Liver (tissue), 2 donors: ENCODE results near the gene CEPT1.

Source experiments
- MAX ChIP-seq: IDR thresholded peaks from 2 replicates; pipeline ENCODE4 v1.6.1; 2016; ENCODE audit warnings: antibody characterized with exemption
- TF ChIP-seq, protein P1 (sequence below): fragments of 150-350 bp; IDR thresholded peaks from 2 replicates; pipeline ENCODE4 v1.5.1; 2017; ENCODE audit warnings: improper control_type of control experiment, low read depth, low read length; ENCODE audit not compliant: missing input control
- TF ChIP-seq, protein P2 (sequence below): IDR thresholded peaks from 2 replicates; pipeline ENCODE4 v1.6.1; 2016; ENCODE audit warnings: antibody characterized with exemption, mild to moderate bottlenecking
- donor health status: healthy.

- TF ChIP-seq, protein P1, sequence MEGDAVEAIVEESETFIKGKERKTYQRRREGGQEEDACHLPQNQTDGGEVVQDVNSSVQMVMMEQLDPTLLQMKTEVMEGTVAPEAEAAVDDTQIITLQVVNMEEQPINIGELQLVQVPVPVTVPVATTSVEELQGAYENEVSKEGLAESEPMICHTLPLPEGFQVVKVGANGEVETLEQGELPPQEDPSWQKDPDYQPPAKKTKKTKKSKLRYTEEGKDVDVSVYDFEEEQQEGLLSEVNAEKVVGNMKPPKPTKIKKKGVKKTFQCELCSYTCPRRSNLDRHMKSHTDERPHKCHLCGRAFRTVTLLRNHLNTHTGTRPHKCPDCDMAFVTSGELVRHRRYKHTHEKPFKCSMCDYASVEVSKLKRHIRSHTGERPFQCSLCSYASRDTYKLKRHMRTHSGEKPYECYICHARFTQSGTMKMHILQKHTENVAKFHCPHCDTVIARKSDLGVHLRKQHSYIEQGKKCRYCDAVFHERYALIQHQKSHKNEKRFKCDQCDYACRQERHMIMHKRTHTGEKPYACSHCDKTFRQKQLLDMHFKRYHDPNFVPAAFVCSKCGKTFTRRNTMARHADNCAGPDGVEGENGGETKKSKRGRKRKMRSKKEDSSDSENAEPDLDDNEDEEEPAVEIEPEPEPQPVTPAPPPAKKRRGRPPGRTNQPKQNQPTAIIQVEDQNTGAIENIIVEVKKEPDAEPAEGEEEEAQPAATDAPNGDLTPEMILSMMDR: no peak
- no peak for TF ChIP-seq MAX
- TF ChIP-seq, protein P2, sequence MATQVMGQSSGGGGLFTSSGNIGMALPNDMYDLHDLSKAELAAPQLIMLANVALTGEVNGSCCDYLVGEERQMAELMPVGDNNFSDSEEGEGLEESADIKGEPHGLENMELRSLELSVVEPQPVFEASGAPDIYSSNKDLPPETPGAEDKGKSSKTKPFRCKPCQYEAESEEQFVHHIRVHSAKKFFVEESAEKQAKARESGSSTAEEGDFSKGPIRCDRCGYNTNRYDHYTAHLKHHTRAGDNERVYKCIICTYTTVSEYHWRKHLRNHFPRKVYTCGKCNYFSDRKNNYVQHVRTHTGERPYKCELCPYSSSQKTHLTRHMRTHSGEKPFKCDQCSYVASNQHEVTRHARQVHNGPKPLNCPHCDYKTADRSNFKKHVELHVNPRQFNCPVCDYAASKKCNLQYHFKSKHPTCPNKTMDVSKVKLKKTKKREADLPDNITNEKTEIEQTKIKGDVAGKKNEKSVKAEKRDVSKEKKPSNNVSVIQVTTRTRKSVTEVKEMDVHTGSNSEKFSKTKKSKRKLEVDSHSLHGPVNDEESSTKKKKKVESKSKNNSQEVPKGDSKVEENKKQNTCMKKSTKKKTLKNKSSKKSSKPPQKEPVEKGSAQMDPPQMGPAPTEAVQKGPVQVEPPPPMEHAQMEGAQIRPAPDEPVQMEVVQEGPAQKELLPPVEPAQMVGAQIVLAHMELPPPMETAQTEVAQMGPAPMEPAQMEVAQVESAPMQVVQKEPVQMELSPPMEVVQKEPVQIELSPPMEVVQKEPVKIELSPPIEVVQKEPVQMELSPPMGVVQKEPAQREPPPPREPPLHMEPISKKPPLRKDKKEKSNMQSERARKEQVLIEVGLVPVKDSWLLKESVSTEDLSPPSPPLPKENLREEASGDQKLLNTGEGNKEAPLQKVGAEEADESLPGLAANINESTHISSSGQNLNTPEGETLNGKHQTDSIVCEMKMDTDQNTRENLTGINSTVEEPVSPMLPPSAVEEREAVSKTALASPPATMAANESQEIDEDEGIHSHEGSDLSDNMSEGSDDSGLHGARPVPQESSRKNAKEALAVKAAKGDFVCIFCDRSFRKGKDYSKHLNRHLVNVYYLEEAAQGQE: no peak
Measured at GRCh38 chr1:111133866-111134265, 6.2 kb upstream of the CEPT1 start.
